SK-N-SH (cell line): ENCODE measurements around the gene TMOD2. TPM values are rescaled to one million over a fixed set of nuclear protein-coding genes. Genes with fewer than 3 reads are reported as not detected.

Source experiments
- CTCF ChIA-PET: fragments of 300-600, 350-600 bp; formaldehyde crosslinking; extraction: SDS; loops from one replicate; lab custom pipeline; 2021; lab: Yijun Ruan, JAX
- POLR2A ChIA-PET: fragments of 350-600 bp; sonication (Branson Sonifier 250); formaldehyde crosslinking; extraction: SDS; loops from one replicate; lab custom pipeline; 2020; ENCODE audit warnings: antibody characterized with exemption, inconsistent platforms; lab: Yijun Ruan, JAX
- DNase-seq: peaks from one replicate; pipeline ENCODE4 v3.0.0; 2012
- H2AFZ ChIP-seq: fragments of 200-600 bp; sonication (generic); 2 replicates; pipeline ENCODE4 v1.8.1; 2016; ENCODE audit warnings: antibody characterized with exemption, mild to moderate bottlenecking, low read depth
- H3F3A ChIP-seq: fragments of 200-600 bp; sonication (generic); replicated peaks from 2 replicates; pipeline ENCODE3; 2016; ENCODE audit warnings: antibody characterized with exemption, mild to moderate bottlenecking; ENCODE audit not compliant: insufficient read depth
- H3K27ac ChIP-seq, 2 experiments: fragments of 200-500 bp in 1 of 2; fragments of 200-600 bp in 1 of 2; sonication (Bioruptor generic) in 1 of 2; sonication (generic), shearing (Covaris generic) in 1 of 2; 2 replicates each; pipeline versions ENCODE4 v1.5.1 to v1.6.1; 2014 to 2016; ENCODE audit warnings: low read depth in 2 of 2, inconsistent platforms in 1 of 2, low read length in 1 of 2, mild to moderate bottlenecking in 1 of 2, mixed read lengths in 1 of 2
- H3K27me3 ChIP-seq: fragments of 200-600 bp; sonication (generic), shearing (Covaris generic); 2 replicates; pipeline ENCODE4 v1.6.1; 2016; ENCODE audit warnings: mixed run types; ENCODE audit not compliant: insufficient read depth
- H3K36me3 ChIP-seq, 2 experiments: fragments of 200-500 bp in 1 of 2; fragments of 200-600 bp in 1 of 2; sonication (Bioruptor generic) in 1 of 2; sonication (generic) in 1 of 2; replicated peaks in 1 of 2; 2 replicates each; pipeline versions ENCODE3 to v1.5.1; 2014 to 2016; ENCODE audit warnings: low read length in 1 of 2, mild to moderate bottlenecking in 1 of 2; ENCODE audit not compliant: insufficient read depth in 2 of 2, control insufficient read depth in 1 of 2
- H3K4me1 ChIP-seq, 2 experiments: fragments of 200-500 bp in 1 of 2; fragments of 200-600 bp in 1 of 2; sonication (Bioruptor generic) in 1 of 2; sonication (generic), shearing (Covaris generic) in 1 of 2; 2 replicates each; pipeline versions ENCODE4 v1.5.1 to v1.6.1; 2014 to 2016; ENCODE audit warnings: low read depth in 1 of 2, low read length in 1 of 2, mixed run types in 1 of 2; ENCODE audit not compliant: insufficient read depth in 2 of 2, control insufficient read depth in 1 of 2
- H3K4me2 ChIP-seq: fragments of 200-600 bp; sonication (generic), shearing (Covaris generic); 2 replicates; pipeline ENCODE4 v1.6.1; 2017; ENCODE audit warnings: mixed run types
- H3K4me3 ChIP-seq, 2 experiments: fragments of 200-500 bp in 1 of 2; fragments of 200-600 bp in 1 of 2; sonication (Bioruptor generic) in 1 of 2; sonication (generic), shearing (Covaris generic) in 1 of 2; 2 replicates each; pipeline versions ENCODE4 v1.5.1 to v1.8.1; 2014 to 2016; ENCODE audit warnings: low read depth in 2 of 2, inconsistent platforms in 1 of 2, low read length in 1 of 2, mild to moderate bottlenecking in 1 of 2, mixed read lengths in 1 of 2, moderate library complexity in 1 of 2
- H3K79me2 ChIP-seq: fragments of 200-600 bp; sonication (generic); 2 replicates; pipeline ENCODE4 v1.8.1; 2017; ENCODE audit warnings: mild to moderate bottlenecking; ENCODE audit not compliant: insufficient read depth
- H3K9ac ChIP-seq: fragments of 200-600 bp; sonication (generic); 2 replicates; pipeline ENCODE4 v1.6.1; 2017; ENCODE audit warnings: mixed run types
- H3K9me2 ChIP-seq: fragments of 200-600 bp; sonication (generic); 2 replicates; pipeline ENCODE4 v1.6.1; 2017; ENCODE audit warnings: mixed run types
- H3K9me3 ChIP-seq: fragments of 200-600 bp; sonication (generic); 2 replicates; pipeline ENCODE4 v1.6.1; 2017; ENCODE audit warnings: mixed run types, mild to moderate bottlenecking, moderate library complexity
- H4K20me1 ChIP-seq: fragments of 200-600 bp; sonication (generic); 2 replicates; pipeline ENCODE4 v1.6.1; 2017; ENCODE audit warnings: mild to moderate bottlenecking, mixed run types; ENCODE audit not compliant: insufficient read depth
- EP300 ChIP-seq, 2 experiments: IDR thresholded peaks; 2 replicates each; pipeline versions ENCODE4 v1.4.0 to v1.6.1; 2012; ENCODE audit warnings: borderline replicate concordance in 1 of 2, low read depth in 1 of 2, low read length in 1 of 2
- EZH2phosphoT487 ChIP-seq: fragments of 200-600 bp; sonication (generic); IDR thresholded peaks from 2 replicates; pipeline ENCODE4 v1.6.1; 2017; ENCODE audit warnings: low read depth, mixed run types, mild to moderate bottlenecking, antibody characterized with exemption, moderate library complexity, borderline replicate concordance
- FOXJ3 ChIP-seq: sonication (generic); formaldehyde crosslinking; IDR thresholded peaks from 2 replicates; pipeline ENCODE4 v1.5.1; 2020; ENCODE audit warnings: mild to moderate bottlenecking, missing genetic modification reagents
- GABPA ChIP-seq: IDR thresholded peaks from 2 replicates; pipeline ENCODE4 v1.4.0; 2012; ENCODE audit warnings: low read depth, mild to moderate bottlenecking
- GATA2 ChIP-seq: sonication (generic); formaldehyde crosslinking; IDR thresholded peaks from 2 replicates; pipeline ENCODE4 v1.5.0; 2020; ENCODE audit warnings: mild to moderate bottlenecking, missing genetic modification reagents
- JUND ChIP-seq: IDR thresholded peaks from 2 replicates; pipeline ENCODE4 v1.4.0; 2012
- MEF2A ChIP-seq: IDR thresholded peaks from 2 replicates; pipeline ENCODE4 v1.4.0; 2012; ENCODE audit warnings: low read depth, borderline replicate concordance
- MXI1 ChIP-seq: IDR thresholded peaks from 2 replicates; pipeline ENCODE4 v1.6.1; 2012; ENCODE audit warnings: mild to moderate bottlenecking, low read depth, low read length, improper control_type of control experiment
- NRF1 ChIP-seq: IDR thresholded peaks from 2 replicates; pipeline ENCODE4 v1.6.1; 2012; ENCODE audit warnings: low read depth, mild to moderate bottlenecking, low read length
- PBX3 ChIP-seq: IDR thresholded peaks from 2 replicates; pipeline ENCODE4; 2012
- RAD21 ChIP-seq: IDR thresholded peaks from 2 replicates; pipeline ENCODE4 v1.6.1; 2012; ENCODE audit warnings: mild to moderate bottlenecking, low read length
- RFX5 ChIP-seq: IDR thresholded peaks from 2 replicates; pipeline ENCODE4 v1.6.1; 2012; ENCODE audit warnings: mild to moderate bottlenecking, improper control_type of control experiment, low read length
- SIN3A ChIP-seq: IDR thresholded peaks from 2 replicates; pipeline ENCODE4 v1.6.1; 2012; ENCODE audit warnings: low read depth, mild to moderate bottlenecking, low read length, moderate library complexity, borderline replicate concordance
- SMC3 ChIP-seq: IDR thresholded peaks from 2 replicates; pipeline ENCODE4 v1.6.1; 2012; ENCODE audit warnings: low read depth, low read length, improper control_type of control experiment
- TCF12 ChIP-seq: IDR thresholded peaks from 2 replicates; pipeline ENCODE4 v1.4.0; 2012
- USF1 ChIP-seq: IDR thresholded peaks from 2 replicates; pipeline ENCODE4 v1.4.0; 2012; ENCODE audit warnings: low read depth, borderline replicate concordance
- USF2 ChIP-seq: fragments of 150-350 bp; IDR thresholded peaks from 2 replicates; pipeline ENCODE4 v1.6.1; 2017; ENCODE audit warnings: antibody characterized with exemption, low read length, low read depth, borderline replicate concordance
- YY1 ChIP-seq: IDR thresholded peaks from 2 replicates; pipeline ENCODE4 v1.4.0; 2012; ENCODE audit warnings: low read depth, mild to moderate bottlenecking
- WGBS: methylation state at CpG from one replicate; pipeline ENCODE4 v1.1.6; 2017; ENCODE audit warnings: low lambda C conversion rate; 5-methylcytosine and 5-hydroxymethylcytosine counted together
- polyA plus RNA-seq, 3 experiments: library from polyadenylated mRNA; depleted of rRNA; stranded (reverse); fragments of >200 nt; gene quantifications; 2 replicates each; pipeline ENCODE4 v1.2.3, GENCODE V29; 2012

Gene TMOD2
- polyA plus RNA-seq, 1 of the 3 experiments (the other 2 are of a cell fraction): 2.7 TPM

GRCh38 chr15:51801391-51801835, 50.0 kb downstream of the TMOD2 start (continued):
- TF ChIP-seq MEF2A (no peak), SIN3A (no peak), USF1 (no peak)

- no peak overlapping the region for H3K9ac ChIP-seq
- H2AFZ ChIP-seq: no peak overlapping the region
- peaks cover 0 to 16% of the 10 kb centered on the region in 2 experiments; a peak in 2 of 4 replicates for H3K4me1 ChIP-seq
- TF ChIP-seq USF1 (no peak), GABPA (no peak), YY1 (no peak), JUND (no peak), RAD21 (no peak), EP300 (IDR thresholded peaks at IDR 0.05; ENCODE audit: borderline replicate concordance in 1 of 2, low read depth in 1 of 2, low read length in 1 of 2) (no peak), SMC3 (no peak), GATA2 (CRISPR knock-in tag) (no peak), MEF2A (no peak), NRF1 (no peak), RFX5 (no peak), PBX3 (no peak), USF2 (no peak), FOXJ3 (CRISPR knock-in tag) (no peak), MXI1 (no peak), EZH2phosphoT487 (no peak), TCF12 (no peak)
- TF ChIP-seq, all 33 proteins: peak for 0
- H3K9me2 ChIP-seq: no peaks in the 10 kb centered on the region
- WGBS: 95% methylated on average over 5 of the region's 5 CpGs
- no peaks in the 10 kb centered on the region for H3K27me3 ChIP-seq
- no peaks in the 10 kb centered on the region for H3F3A ChIP-seq
- no peak overlapping the region for H3K4me3 ChIP-seq
- POLR2A ChIA-PET: no interaction called here
- no peak for DNase-seq
- no peaks in the 10 kb centered on the region for H3K9me3 ChIP-seq
- H3K79me2 ChIP-seq: no peaks in the 10 kb centered on the region
- peaks cover 5 to 12% of the 10 kb centered on the region in 2 experiments for H3K36me3 ChIP-seq
- CTCF ChIA-PET: interaction anchor here (0.6 to 1.6 kb wide), 8 partner anchors 10 to 374 kb away, joined by 3 to 11 read pairs (median 3); no protein-coding TSS in a partner anchor
- H3K27ac ChIP-seq: no peak overlapping the region
- no peak overlapping the region for H3K4me2 ChIP-seq
- no peaks in the 10 kb centered on the region for H4K20me1 ChIP-seq
Measured at GRCh38 chr15:51802593-51802992, 51.2 kb downstream of the TMOD2 start.
